ENCODE results near the gene F8. TPM values are rescaled to one million over a fixed set of nuclear protein-coding genes. Genes with fewer than 3 reads are reported as not detected.
"Not testable (repeated sequence)": the region's sequence is repeated elsewhere in the genome, so short reads cannot be mapped to it uniquely, and the experiment has no call there.

Gene F8
- total RNA-seq, 1 experiment from 2014 or later: 12.4 TPM

GRCh38 chrX:154910048-154910447 is 112.5 kb downstream of the F8 start:
- H3K4me1 ChIP-seq (ENCODE audit: control insufficient read depth, insufficient read depth, low read length); H3K4me3 ChIP-seq (ENCODE audit: low read depth in 2 of 2, low read length in 2 of 2); CTCF ChIA-PET; POLR2A ChIA-PET; DNase-seq (ENCODE audit: low read depth, low spot score); H3K9me3 ChIP-seq (ENCODE audit: control insufficient read depth, insufficient read depth, low read depth, low read length); BruUV-seq (replicated peaks); H3K36me3 ChIP-seq (ENCODE audit: control insufficient read depth, insufficient read depth, low read length); H3K27ac ChIP-seq (ENCODE audit: low read length); intact Hi-C loops (cut with micrococcal nuclease; ENCODE audit: unreplicated experiment); H3K27me3 ChIP-seq (ENCODE audit: control insufficient read depth, insufficient read depth, low read length); in situ Hi-C loops (cut with HindIII; ENCODE audit: low pct_unique_long_range_greater_than_20kb, low sequenced_read_pairs); ATAC-seq: not testable (repeated sequence)

GRCh38 chrX:154908821-154909220 is 113.7 kb downstream of the F8 start:
- H3K27ac ChIP-seq (ENCODE audit: low read length): no peak overlapping the region
- H3K9me3 ChIP-seq (ENCODE audit: control insufficient read depth, insufficient read depth, low read depth, low read length): no peaks in the 10 kb centered on the region
- H3K4me1 ChIP-seq (ENCODE audit: control insufficient read depth, insufficient read depth, low read length): no peaks in the 10 kb centered on the region
- no peak for DNase-seq (ENCODE audit: low read depth, low spot score)
- intact Hi-C loops (cut with micrococcal nuclease; ENCODE audit: unreplicated experiment): no loop called here
- CTCF ChIA-PET: no interaction called here
- POLR2A ChIA-PET: interaction anchor here (0.6 kb wide), 1 partner anchor 14 kb away, joined by 4 read pairs; no protein-coding TSS in a partner anchor
- no TSS peak for BruUV-seq (replicated peaks)
- no peak overlapping the region for H3K4me3 ChIP-seq (ENCODE audit: low read depth in 2 of 2, low read length in 2 of 2)
- in situ Hi-C loops (cut with HindIII; ENCODE audit: low pct_unique_long_range_greater_than_20kb, low sequenced_read_pairs): no loop called here
- H3K36me3 ChIP-seq (ENCODE audit: control insufficient read depth, insufficient read depth, low read length): no peaks in the 10 kb centered on the region
- ATAC-seq: no peak
- peaks cover 2% of the 10 kb centered on the region; the same call in 1 of the 2 replicates for H3K27me3 ChIP-seq (ENCODE audit: control insufficient read depth, insufficient read depth, low read length)
- TF ChIP-seq POLR2AphosphoS5 (IDR thresholded peaks at IDR 0.05; ENCODE audit: low read depth, low read length): no peak
- TF ChIP-seq CTCF (IDR thresholded peaks at IDR 0.05): no peak

- BruUV-seq (replicated peaks): no TSS peak
Observed at GRCh38 chrX:154902408-154902807, 120.1 kb downstream of the F8 start.

More at GRCh38 chrX:154902408-154902807, 120.1 kb downstream of the F8 start:
- ChIA-PET POLR2A (no interaction called here), CTCF (no interaction called here)
- intact Hi-C loops (cut with micrococcal nuclease; ENCODE audit: unreplicated experiment): no loop called here
- no peaks in the 10 kb centered on the region for H3K36me3 ChIP-seq (ENCODE audit: control insufficient read depth, insufficient read depth, low read length)
- no peak overlapping the region for H3K4me3 ChIP-seq (ENCODE audit: low read depth in 2 of 2, low read length in 2 of 2)
- DNase-seq (ENCODE audit: low read depth, low spot score) (no peak), ATAC-seq (no peak)
- H3K27ac ChIP-seq (ENCODE audit: low read length): no peak overlapping the region
- no peaks in the 10 kb centered on the region for H3K9me3 ChIP-seq (ENCODE audit: control insufficient read depth, insufficient read depth, low read depth, low read length)
- TF ChIP-seq CTCF (IDR thresholded peaks at IDR 0.05) (no peak), POLR2AphosphoS5 (IDR thresholded peaks at IDR 0.05; ENCODE audit: low read depth, low read length) (no peak), REST (IDR thresholded peaks at IDR 0.05; ENCODE audit: insufficient read depth in 1 of 2, low read depth in 2 of 2, low read length in 1 of 2) (no peak), SIN3A (IDR thresholded peaks at IDR 0.05; ENCODE audit: borderline replicate concordance, insufficient read depth, low read depth, low read length) (no peak), TCF7L2 (IDR thresholded peaks at IDR 0.05; ENCODE audit: low read depth, low read length) (no peak)
- no peaks in the 10 kb centered on the region for H3K4me1 ChIP-seq (ENCODE audit: control insufficient read depth, insufficient read depth, low read length)
- peaks cover 2% of the 10 kb centered on the region; the same call in 1 of the 2 replicates for H3K27me3 ChIP-seq (ENCODE audit: control insufficient read depth, insufficient read depth, low read length)
- in situ Hi-C loops (cut with HindIII; ENCODE audit: low pct_unique_long_range_greater_than_20kb, low sequenced_read_pairs): no loop called here
